Activated CD4-positive, alpha-beta T cell treated with anti-CD3 and anti-CD28 coated beads, Interleukin-2, amount 10 ng/mL, durations not matched to agents 7 days and 5 days (primary cell): ENCODE results near the gene CHST11. TPM values are rescaled to one million over a fixed set of nuclear protein-coding genes. Genes with fewer than 3 reads are reported as not detected.
"Not testable (repeated sequence)": the region's sequence is repeated elsewhere in the genome, so short reads cannot be mapped to it uniquely, and the experiment has no call there.

ENCODE experiments used
- CTCF ChIA-PET: fragments of 350-600 bp; sonication (Branson Sonifier 250); formaldehyde crosslinking; loops from one replicate; lab custom pipeline; 2021; ENCODE audit warnings: antibody characterized with exemption; lab: Charles Lee
- POLR2A ChIA-PET: fragments of 350-600 bp; sonication (Branson Sonifier 250); formaldehyde crosslinking; loops from one replicate; lab custom pipeline; 2021; ENCODE audit warnings: antibody characterized with exemption; lab: Charles Lee
- DNase-seq: peaks from one replicate; pipeline ENCODE4 v3.0.0-alpha.2; 2020
- H3K27ac Mint-ChIP-seq: one replicate; pipeline ENCODE4 v1.8.0; 2021; ENCODE audit warnings: mild to moderate bottlenecking, moderate library complexity, mixed read lengths
- H3K27me3 Mint-ChIP-seq: one replicate; pipeline ENCODE4 v1.8.0; 2021; ENCODE audit warnings: mixed read lengths
- H3K36me3 Mint-ChIP-seq: one replicate; pipeline ENCODE4 v1.8.0; 2021; ENCODE audit warnings: low read depth, mixed read lengths
- H3K4me1 Mint-ChIP-seq: one replicate; pipeline ENCODE4 v1.8.0; 2021; ENCODE audit warnings: mixed read lengths
- H3K4me3 Mint-ChIP-seq: one replicate; pipeline ENCODE4 v1.8.0; 2021; ENCODE audit warnings: mild to moderate bottlenecking, moderate library complexity, mixed read lengths
- H3K9me3 Mint-ChIP-seq: one replicate; pipeline ENCODE4 v1.8.0; 2021; ENCODE audit warnings: mixed read lengths
- total RNA-seq, 2 experiments: library from RNA; stranded (reverse); gene quantifications; one replicate each; pipeline ENCODE4 v1.2.3, GENCODE V29; 2021

The CHST11 gene
- total RNA-seq, 2 experiments from 2014 or later: 56.4 to 56.6 TPM

DNA sequence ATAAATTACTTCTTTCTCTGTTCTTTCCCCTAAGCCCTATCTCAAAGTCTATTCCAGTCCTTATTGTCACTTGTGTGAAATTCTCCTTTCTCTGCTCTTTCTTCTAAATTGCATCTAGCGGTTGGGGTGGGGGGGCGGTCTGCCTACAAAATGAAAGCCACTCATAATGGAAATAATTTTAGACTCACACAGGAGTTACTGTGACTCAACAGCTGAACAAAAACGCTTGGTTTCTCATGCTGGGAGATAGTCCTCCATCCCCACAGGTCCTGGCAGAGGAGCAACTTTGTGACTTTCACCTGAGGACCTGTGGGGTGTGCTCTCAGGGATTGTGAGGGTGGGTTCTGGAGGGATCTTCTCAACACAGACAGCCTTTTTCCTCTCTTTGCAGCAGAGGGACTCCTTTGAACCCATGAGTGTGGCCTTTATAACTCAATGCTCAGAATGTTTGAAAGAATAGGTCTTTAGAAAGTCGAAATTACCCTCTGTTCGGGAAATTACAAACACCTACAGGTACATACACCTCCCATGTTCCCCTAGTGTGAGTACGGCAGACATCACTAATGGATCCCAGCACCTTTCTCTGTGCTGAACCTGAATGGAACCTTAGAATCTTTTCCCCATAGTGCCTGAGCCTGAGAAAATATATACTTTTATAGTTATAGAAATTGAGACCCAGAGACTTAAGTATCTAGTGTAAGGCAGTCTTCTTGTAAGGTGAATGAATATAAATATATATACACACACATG, 109.7 kb downstream of the CHST11 start:
- H3K9me3 Mint-ChIP-seq: peaks cover 23% of the 10 kb centered on the region
- no peak overlapping the region for H3K4me3 Mint-ChIP-seq
- H3K36me3 Mint-ChIP-seq: peaks cover 61% of the 10 kb centered on the region

DNA sequence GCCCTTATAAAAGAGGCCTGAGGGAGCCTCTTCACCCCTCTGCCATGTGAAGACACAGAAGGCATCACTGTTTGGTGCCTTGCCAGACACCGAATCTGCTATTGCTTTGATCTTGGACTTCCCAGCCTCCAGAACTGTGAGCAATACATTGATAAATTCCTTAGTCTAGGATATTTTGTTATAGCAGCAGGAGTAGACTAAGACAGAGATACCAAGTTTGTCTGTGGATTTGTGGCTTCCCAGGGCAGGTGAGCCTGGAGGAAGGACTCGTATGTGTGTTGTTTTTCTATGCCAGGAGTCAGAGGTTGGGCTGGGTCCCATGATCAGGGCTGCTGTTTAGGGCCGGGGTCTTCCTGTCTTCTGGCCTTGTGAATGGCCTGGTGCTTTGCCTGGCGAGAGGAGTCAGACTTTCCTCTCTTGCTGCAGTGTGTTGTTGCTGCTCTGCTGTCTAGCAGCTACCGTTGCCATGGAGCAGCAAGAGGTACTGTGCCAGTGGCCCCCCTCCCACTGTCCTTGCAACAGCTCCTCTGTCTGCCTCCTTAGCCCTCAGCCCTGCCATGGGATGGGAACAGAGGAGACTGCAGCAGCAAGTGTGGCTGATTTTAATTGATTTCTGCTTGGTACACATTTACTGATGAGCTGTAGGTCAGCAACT, 111.2 kb downstream of the CHST11 start:
- Mint-ChIP-seq H3K4me3 (no peak overlapping the region), H3K9me3 (peaks cover 26% of the 10 kb centered on the region), H3K27ac (peak overlapping the region; percentile 58), H3K4me1 (peaks cover 66% of the 10 kb centered on the region), H3K36me3 (peaks cover 62% of the 10 kb centered on the region), H3K27me3 (no peaks in the 10 kb centered on the region)
- no peak for DNase-seq
- CTCF ChIA-PET: interaction anchor here (0.6 to 1.8 kb wide), 5 partner anchors 21 to 194 kb away, joined by 3 to 6 read pairs (median 4); no protein-coding TSS in a partner anchor
- POLR2A ChIA-PET: no interaction called here

More for the DNA sequence above, 109.7 kb downstream of the CHST11 start:
- no peak for DNase-seq
- POLR2A ChIA-PET: no interaction called here
- peaks cover 57% of the 10 kb centered on the region for H3K4me1 Mint-ChIP-seq
- H3K27me3 Mint-ChIP-seq: no peaks in the 10 kb centered on the region
- H3K27ac Mint-ChIP-seq: no peak overlapping the region
- CTCF ChIA-PET: no interaction called here

DNA sequence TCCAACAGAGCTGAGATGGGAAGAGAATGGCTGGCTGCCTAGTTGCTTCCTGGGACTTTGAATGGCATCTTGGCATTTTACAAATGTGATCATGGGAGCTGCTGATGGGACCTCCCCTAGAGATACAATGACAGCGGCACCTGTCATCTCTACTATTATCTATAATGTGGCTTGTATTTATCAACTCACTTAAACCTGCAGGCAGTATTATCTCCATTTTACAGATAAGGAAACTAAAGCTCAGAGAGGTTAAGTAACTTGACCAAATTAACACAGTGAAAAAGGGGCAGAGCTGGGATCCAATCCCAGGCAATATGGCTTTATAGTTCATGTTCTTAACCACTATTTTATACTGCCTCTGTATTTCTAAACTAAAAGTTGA, 111.7 kb downstream of the CHST11 start:
- peaks cover 66% of the 10 kb centered on the region for H3K4me1 Mint-ChIP-seq
- no peak for DNase-seq
- POLR2A ChIA-PET: no interaction called here
- peak overlapping the region; percentile 85 for H3K27ac Mint-ChIP-seq
- no peak overlapping the region for H3K4me3 Mint-ChIP-seq
- H3K27me3 Mint-ChIP-seq: no peaks in the 10 kb centered on the region
- peaks cover 24% of the 10 kb centered on the region for H3K9me3 Mint-ChIP-seq
- H3K36me3 Mint-ChIP-seq: peaks cover 61% of the 10 kb centered on the region
- CTCF ChIA-PET: interaction anchor here (0.6 to 1.8 kb wide), 10 partner anchors 7 to 194 kb away, joined by 3 to 6 read pairs (median 4); no protein-coding TSS in a partner anchor

GRCh38 chr12:104568935-104569334, 112.2 kb downstream of the CHST11 start:
- H3K4me1 Mint-ChIP-seq: peaks cover 69% of the 10 kb centered on the region

GRCh38 chr12:104569346-104570173, 112.8 kb downstream of the CHST11 start:
- ChIA-PET CTCF (interaction anchor here (0.7 to 1.8 kb wide), 11 partner anchors 9 to 188 kb away, joined by 3 to 7 read pairs (median 4); no protein-coding TSS in a partner anchor), POLR2A (interaction anchor here (0.6 kb wide), 1 partner anchor 130 kb away, joined by 3 read pairs; no protein-coding TSS in a partner anchor)
- Mint-ChIP-seq H3K27me3 (no peaks in the 10 kb centered on the region), H3K4me3 (peak overlapping the region; percentile 46), H3K9me3 (peaks cover 14% of the 10 kb centered on the region), H3K4me1 (peaks cover 68% of the 10 kb centered on the region), H3K36me3 (peaks cover 55% of the 10 kb centered on the region), H3K27ac (peak overlapping the region; percentile 85)
- DNase-seq: peak; percentile 58

More at GRCh38 chr12:104568935-104569334, 112.2 kb downstream of the CHST11 start:
- CTCF ChIA-PET: interaction anchor here (0.7 to 1.8 kb wide), 11 partner anchors 8 to 187 kb away, joined by 3 to 7 read pairs (median 4); no protein-coding TSS in a partner anchor
- Mint-ChIP-seq H3K9me3 (peaks cover 20% of the 10 kb centered on the region), H3K4me3 (peak overlapping the region; percentile 46), H3K27me3 (no peaks in the 10 kb centered on the region), H3K36me3 (peaks cover 61% of the 10 kb centered on the region), H3K27ac (peak overlapping the region; percentile 85)
- no peak for DNase-seq
- POLR2A ChIA-PET: interaction anchor here (0.6 kb wide), 1 partner anchor 130 kb away, joined by 3 read pairs; no protein-coding TSS in a partner anchor

GRCh38 chr12:104570174-104570907, 113.6 kb downstream of the CHST11 start:
- ChIA-PET CTCF (interaction anchor here (1.6 kb wide), 2 partner anchors 10 to 188 kb away, joined by 5 to 7 read pairs; no protein-coding TSS in a partner anchor), POLR2A (no interaction called here)
- Mint-ChIP-seq H3K27ac (peak overlapping the region; percentile 85), H3K4me3 (peak overlapping the region; percentile 46), H3K4me1 (peaks cover 72% of the 10 kb centered on the region), H3K36me3 (peaks cover 55% of the 10 kb centered on the region), H3K9me3 (peaks cover 9% of the 10 kb centered on the region), H3K27me3 (no peaks in the 10 kb centered on the region)
- no peak for DNase-seq

- Mint-ChIP-seq H3K27ac (no peak overlapping the region), H3K9me3 (peaks cover 9% of the 10 kb centered on the region), H3K27me3 (no peaks in the 10 kb centered on the region), H3K36me3 (peaks cover 49% of the 10 kb centered on the region), H3K4me1 (peaks cover 75% of the 10 kb centered on the region), H3K4me3 (no peak overlapping the region)
- POLR2A ChIA-PET: no interaction called here
- no peak for DNase-seq
- CTCF ChIA-PET: interaction anchor here (0.7 kb wide), 1 partner anchor 72 kb away, joined by 3 read pairs; no protein-coding TSS in a partner anchor
Measured at GRCh38 chr12:104571328-104571727, 114.6 kb downstream of the CHST11 start.

GRCh38 chr12:104574353-104574752, 117.6 kb downstream of the CHST11 start:
- peaks cover 38% of the 10 kb centered on the region for H3K36me3 Mint-ChIP-seq
- DNase-seq, H3K9me3 Mint-ChIP-seq, H3K27ac Mint-ChIP-seq, H3K27me3 Mint-ChIP-seq, POLR2A ChIA-PET, H3K4me3 Mint-ChIP-seq: not testable (repeated sequence)
- H3K4me1 Mint-ChIP-seq: peaks cover 74% of the 10 kb centered on the region
- CTCF ChIA-PET: interaction anchor here (0.9 kb wide), 1 partner anchor 9 kb away, joined by 5 read pairs; no protein-coding TSS in a partner anchor

DNA sequence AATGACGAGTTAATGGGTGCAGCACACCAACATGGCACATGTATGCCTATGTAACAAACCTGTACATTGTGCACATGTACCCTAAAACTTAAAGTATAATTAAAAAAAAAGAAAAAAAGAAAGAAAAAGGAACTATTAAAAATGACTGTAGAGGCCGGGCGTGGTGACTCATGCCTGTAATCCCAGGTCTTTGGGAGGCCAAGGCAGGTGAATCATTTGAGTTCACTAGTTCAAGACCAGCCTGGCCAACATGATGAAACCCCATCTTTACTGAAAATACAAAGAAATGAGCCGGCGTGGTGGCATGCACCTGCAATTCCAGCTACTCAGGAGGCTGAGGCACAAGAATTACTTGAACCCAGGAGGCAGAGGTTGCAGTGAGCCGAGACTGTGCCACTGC, 118.0 kb downstream of the CHST11 start:
- H3K9me3 Mint-ChIP-seq, POLR2A ChIA-PET, DNase-seq, H3K4me3 Mint-ChIP-seq, H3K27ac Mint-ChIP-seq, H3K27me3 Mint-ChIP-seq: not testable (repeated sequence)
- CTCF ChIA-PET: interaction anchor here (0.6 to 2.2 kb wide), 3 partner anchors 8 to 71 kb away, joined by 5 to 6 read pairs (median 5); no protein-coding TSS in a partner anchor
- Mint-ChIP-seq H3K4me1 (peaks cover 74% of the 10 kb centered on the region), H3K36me3 (peaks cover 41% of the 10 kb centered on the region)

DNA sequence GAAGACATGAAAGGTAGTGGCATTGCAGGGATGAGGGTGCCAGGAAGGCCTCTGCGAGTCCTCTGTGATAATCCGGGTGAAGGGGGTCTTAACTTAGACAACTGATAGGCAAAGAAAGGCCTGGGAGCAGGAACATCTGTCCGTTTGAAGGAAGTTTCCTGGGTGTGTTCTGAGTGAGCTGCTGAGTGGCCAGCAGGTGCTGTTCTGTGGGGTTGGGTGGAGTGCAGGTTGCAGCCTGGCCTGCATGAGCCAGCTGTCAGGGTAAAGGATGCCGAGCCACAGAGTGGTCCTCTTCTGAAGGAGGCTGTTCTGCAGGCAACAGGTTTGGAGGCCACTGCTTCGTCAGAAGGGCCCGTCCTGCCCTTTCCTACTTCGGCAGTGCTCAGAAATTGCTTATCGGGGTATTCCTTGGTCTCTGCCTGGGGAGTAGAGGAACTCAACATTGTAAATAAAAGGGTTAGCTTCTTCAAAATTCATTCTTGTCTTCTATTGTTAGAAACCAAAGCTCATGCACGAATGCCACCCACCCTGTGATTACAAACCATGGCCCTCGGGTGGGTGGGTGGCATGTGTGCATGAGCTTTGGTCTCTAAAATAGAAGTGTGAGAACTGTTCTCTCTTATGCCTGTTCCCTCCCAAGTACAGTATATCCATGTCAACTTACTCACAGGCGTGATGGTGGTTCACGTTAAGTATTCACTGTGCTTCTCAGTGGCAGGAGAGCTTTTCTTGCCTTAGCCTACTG, 118.9 kb downstream of the CHST11 start:
- ChIA-PET POLR2A (no interaction called here), CTCF (interaction anchor here (0.6 to 2.2 kb wide), 5 partner anchors 22 to 428 kb away, joined by 3 to 6 read pairs (median 3); no protein-coding TSS in a partner anchor)
- DNase-seq: no peak
- Mint-ChIP-seq H3K4me3 (no peak overlapping the region), H3K9me3 (peaks cover 3% of the 10 kb centered on the region), H3K27ac (no peak overlapping the region), H3K27me3 (no peaks in the 10 kb centered on the region), H3K4me1 (peaks cover 73% of the 10 kb centered on the region), H3K36me3 (peaks cover 32% of the 10 kb centered on the region)
